ENCODE measurements around the gene OR10J5.

OR10J5 gene

DNA sequence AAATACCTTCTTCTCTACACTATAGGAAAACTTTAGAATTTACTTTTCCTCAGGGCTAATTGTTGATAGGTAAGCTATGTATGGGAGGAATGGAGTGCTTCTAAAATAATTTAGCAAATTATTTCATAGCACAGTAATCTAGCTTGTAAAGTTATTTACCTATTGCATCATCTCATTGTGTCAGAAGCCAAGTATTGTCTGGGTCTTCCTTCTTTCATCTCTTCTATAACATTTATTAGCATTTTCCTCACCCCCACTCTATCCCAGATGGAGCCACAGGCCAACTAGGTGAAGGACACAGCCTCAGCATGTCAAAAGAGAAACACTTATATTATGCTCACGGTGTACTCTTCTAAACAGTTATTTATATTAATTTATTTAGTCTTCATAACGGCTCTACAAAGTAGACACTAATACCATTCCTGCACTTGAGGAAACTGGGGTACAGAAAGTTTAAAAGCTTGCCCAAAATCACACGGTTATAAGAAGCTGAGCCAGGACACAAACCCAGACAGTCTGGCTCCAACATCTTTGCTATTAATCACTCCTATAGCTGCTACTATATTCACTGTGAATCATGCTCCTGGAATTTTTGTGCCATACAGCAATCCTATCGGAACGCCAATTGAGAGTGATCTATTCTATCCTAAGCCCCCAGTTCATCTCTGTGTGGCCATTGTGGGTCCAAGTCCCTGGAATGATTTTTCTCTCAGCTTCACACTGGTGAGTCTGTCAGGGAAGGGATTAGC is 43.1 kb downstream of the OR10J5 start:
- ChIA-PET CTCF (no interaction called here), POLR2A (no interaction called here)
- TF ChIP-seq, protein P1, sequence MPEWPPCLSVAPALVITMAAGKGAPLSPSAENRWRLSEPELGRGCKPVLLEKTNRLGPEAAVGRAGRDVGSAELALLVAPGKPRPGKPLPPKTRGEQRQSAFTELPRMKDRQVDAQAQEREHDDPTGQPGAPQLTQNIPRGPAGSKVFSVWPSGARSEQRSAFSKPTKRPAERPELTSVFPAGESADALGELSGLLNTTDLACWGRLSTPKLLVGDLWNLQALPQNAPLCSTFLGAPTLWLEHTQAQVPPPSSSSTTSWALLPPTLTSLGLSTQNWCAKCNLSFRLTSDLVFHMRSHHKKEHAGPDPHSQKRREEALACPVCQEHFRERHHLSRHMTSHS (tag by site-specific recombination; IDR thresholded peaks at IDR 0.05), result no peak
- no peak for TF ChIP-seq ZNF530 (tag by site-specific recombination; IDR thresholded peaks at IDR 0.05; ENCODE audit: low read depth)
- TF ChIP-seq ZNF549 (tag by site-specific recombination; IDR thresholded peaks at IDR 0.05), result no peak
- TF ChIP-seq YY2 (tag by site-specific recombination; IDR thresholded peaks at IDR 0.05), result no peak
- no peak for TF ChIP-seq ZFP37 (tag by site-specific recombination; IDR thresholded peaks at IDR 0.05)
- TF ChIP-seq, protein P2, sequence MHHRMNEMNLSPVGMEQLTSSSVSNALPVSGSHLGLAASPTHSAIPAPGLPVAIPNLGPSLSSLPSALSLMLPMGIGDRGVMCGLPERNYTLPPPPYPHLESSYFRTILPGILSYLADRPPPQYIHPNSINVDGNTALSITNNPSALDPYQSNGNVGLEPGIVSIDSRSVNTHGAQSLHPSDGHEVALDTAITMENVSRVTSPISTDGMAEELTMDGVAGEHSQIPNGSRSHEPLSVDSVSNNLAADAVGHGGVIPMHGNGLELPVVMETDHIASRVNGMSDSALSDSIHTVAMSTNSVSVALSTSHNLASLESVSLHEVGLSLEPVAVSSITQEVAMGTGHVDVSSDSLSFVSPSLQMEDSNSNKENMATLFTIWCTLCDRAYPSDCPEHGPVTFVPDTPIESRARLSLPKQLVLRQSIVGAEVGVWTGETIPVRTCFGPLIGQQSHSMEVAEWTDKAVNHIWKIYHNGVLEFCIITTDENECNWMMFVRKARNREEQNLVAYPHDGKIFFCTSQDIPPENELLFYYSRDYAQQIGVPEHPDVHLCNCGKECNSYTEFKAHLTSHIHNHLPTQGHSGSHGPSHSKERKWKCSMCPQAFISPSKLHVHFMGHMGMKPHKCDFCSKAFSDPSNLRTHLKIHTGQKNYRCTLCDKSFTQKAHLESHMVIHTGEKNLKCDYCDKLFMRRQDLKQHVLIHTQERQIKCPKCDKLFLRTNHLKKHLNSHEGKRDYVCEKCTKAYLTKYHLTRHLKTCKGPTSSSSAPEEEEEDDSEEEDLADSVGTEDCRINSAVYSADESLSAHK (tag by site-specific recombination; IDR thresholded peaks at IDR 0.05), result no peak
- TF ChIP-seq SP7 (tag by site-specific recombination; IDR thresholded peaks at IDR 0.05), result no peak
- no peak for TF ChIP-seq SP2 (tag by site-specific recombination; IDR thresholded peaks at IDR 0.05)
- Histone ChIP-seq H3K4me3 (ENCODE audit: low read depth, low read length) (no peak overlapping the region), H3K9me3 (ENCODE audit: control insufficient read depth, insufficient read depth, low read depth, low read length) (no peaks in the 10 kb centered on the region), H3K27ac (ENCODE audit: extremely low read depth, low read depth, low read length) (no peak overlapping the region), H3K4me1 (ENCODE audit: control insufficient read depth, insufficient read depth, low read length) (no peaks in the 10 kb centered on the region), H3K36me3 (ENCODE audit: control insufficient read depth in 2 of 2, insufficient read depth in 1 of 2, low read length in 2 of 2) (no peaks in the 10 kb centered on the region)
